ENCODE data around the gene PLCB1.

The PLCB1 gene

GRCh38 chr20:8562356-8562755 lies 430.3 kb downstream of the PLCB1 start:
- H3K27me3 ChIP-seq (ENCODE audit: insufficient read depth, low read length): no peaks in the 10 kb centered on the region
- H3K36me3 ChIP-seq (ENCODE audit: insufficient read depth, low read length): no peaks in the 10 kb centered on the region
- no peaks in the 10 kb centered on the region for H3K79me2 ChIP-seq (ENCODE audit: control insufficient read depth, insufficient read depth, low read length, unreplicated experiment)
- H3K4me1 ChIP-seq (ENCODE audit: control insufficient read depth, insufficient read depth, low read length, unreplicated experiment): peaks cover 5% of the 10 kb centered on the region
- no peak overlapping the region for H3K27ac ChIP-seq (ENCODE audit: low read depth, low read length)
- no peak overlapping the region for H2AFZ ChIP-seq (ENCODE audit: low read length, unreplicated experiment)
- no peak overlapping the region for H3K4me3 ChIP-seq (ENCODE audit: low read depth, low read length)

DNA sequence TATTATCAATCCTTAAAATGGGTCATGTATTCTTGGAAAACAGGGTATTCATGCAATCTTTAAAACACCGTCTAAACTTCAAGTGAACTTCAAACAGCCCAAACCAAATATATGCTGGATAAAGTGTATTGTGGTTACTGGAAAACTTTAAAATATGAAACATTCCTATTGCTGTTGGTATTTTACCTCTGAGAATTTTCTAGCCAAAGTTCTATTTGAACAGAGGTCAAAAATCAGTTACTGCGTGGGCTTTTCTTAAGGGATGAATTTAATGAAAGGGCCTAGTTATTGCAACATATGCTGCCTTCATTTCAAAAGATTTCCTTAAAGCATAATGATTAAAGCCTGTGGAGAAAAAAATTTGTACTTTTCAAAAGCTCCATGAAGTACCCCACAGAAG lies 436.0 kb downstream of the PLCB1 start:
- Histone ChIP-seq H3K4me1 (ENCODE audit: control insufficient read depth, insufficient read depth, low read length, unreplicated experiment) (no peaks in the 10 kb centered on the region), H2AFZ (ENCODE audit: low read length, unreplicated experiment) (no peak overlapping the region), H3K27ac (ENCODE audit: low read depth, low read length) (no peak overlapping the region), H3K79me2 (ENCODE audit: control insufficient read depth, insufficient read depth, low read length, unreplicated experiment) (no peaks in the 10 kb centered on the region), H3K36me3 (ENCODE audit: insufficient read depth, low read length) (no peaks in the 10 kb centered on the region), H3K4me3 (ENCODE audit: low read depth, low read length) (no peak overlapping the region), H3K27me3 (ENCODE audit: insufficient read depth, low read length) (no peaks in the 10 kb centered on the region)

GRCh38 chr20:8569766-8570165 lies 437.7 kb downstream of the PLCB1 start:
- Histone ChIP-seq H3K27ac (ENCODE audit: low read depth, low read length) (no peak overlapping the region), H3K4me1 (ENCODE audit: control insufficient read depth, insufficient read depth, low read length, unreplicated experiment) (no peaks in the 10 kb centered on the region)

GRCh38 chr20:8571611-8572010 lies 439.5 kb downstream of the PLCB1 start:
- H3K4me3 ChIP-seq (ENCODE audit: low read depth, low read length): no peak overlapping the region
- H3K27ac ChIP-seq (ENCODE audit: low read depth, low read length): no peak overlapping the region
- H3K36me3 ChIP-seq (ENCODE audit: insufficient read depth, low read length): no peaks in the 10 kb centered on the region
- no peak overlapping the region for H2AFZ ChIP-seq (ENCODE audit: low read length, unreplicated experiment)
- no peaks in the 10 kb centered on the region for H3K79me2 ChIP-seq (ENCODE audit: control insufficient read depth, insufficient read depth, low read length, unreplicated experiment)
- no peaks in the 10 kb centered on the region for H3K4me1 ChIP-seq (ENCODE audit: control insufficient read depth, insufficient read depth, low read length, unreplicated experiment)
- H3K27me3 ChIP-seq (ENCODE audit: insufficient read depth, low read length): no peaks in the 10 kb centered on the region

More at GRCh38 chr20:8569766-8570165, 437.7 kb downstream of the PLCB1 start:
- H3K27me3 ChIP-seq (ENCODE audit: insufficient read depth, low read length): no peaks in the 10 kb centered on the region
- H3K36me3 ChIP-seq (ENCODE audit: insufficient read depth, low read length): no peaks in the 10 kb centered on the region
- H3K79me2 ChIP-seq (ENCODE audit: control insufficient read depth, insufficient read depth, low read length, unreplicated experiment): no peaks in the 10 kb centered on the region
- no peak overlapping the region for H3K4me3 ChIP-seq (ENCODE audit: low read depth, low read length)
- H2AFZ ChIP-seq (ENCODE audit: low read length, unreplicated experiment): no peak overlapping the region

- H3K27me3 ChIP-seq (ENCODE audit: insufficient read depth, low read length): no peaks in the 10 kb centered on the region
- H3K27ac ChIP-seq (ENCODE audit: low read depth, low read length): no peak overlapping the region
- no peaks in the 10 kb centered on the region for H3K4me1 ChIP-seq (ENCODE audit: control insufficient read depth, insufficient read depth, low read length, unreplicated experiment)
- H3K79me2 ChIP-seq (ENCODE audit: control insufficient read depth, insufficient read depth, low read length, unreplicated experiment): no peaks in the 10 kb centered on the region
- no peak overlapping the region for H3K4me3 ChIP-seq (ENCODE audit: low read depth, low read length)
- H2AFZ ChIP-seq (ENCODE audit: low read length, unreplicated experiment): no peak overlapping the region
- H3K36me3 ChIP-seq (ENCODE audit: insufficient read depth, low read length): no peaks in the 10 kb centered on the region
These were observed 441.6 kb downstream of the PLCB1 start for GRCh38 chr20:8573686-8574085.

GRCh38 chr20:8575114-8575513 lies 443.0 kb downstream of the PLCB1 start:
- H3K27ac ChIP-seq (ENCODE audit: low read depth, low read length): no peak overlapping the region
- no peaks in the 10 kb centered on the region for H3K27me3 ChIP-seq (ENCODE audit: insufficient read depth, low read length)
- no peaks in the 10 kb centered on the region for H3K79me2 ChIP-seq (ENCODE audit: control insufficient read depth, insufficient read depth, low read length, unreplicated experiment)
- no peaks in the 10 kb centered on the region for H3K36me3 ChIP-seq (ENCODE audit: insufficient read depth, low read length)
- no peak overlapping the region for H2AFZ ChIP-seq (ENCODE audit: low read length, unreplicated experiment)
- H3K4me3 ChIP-seq (ENCODE audit: low read depth, low read length): no peak overlapping the region
- no peaks in the 10 kb centered on the region for H3K4me1 ChIP-seq (ENCODE audit: control insufficient read depth, insufficient read depth, low read length, unreplicated experiment)

GRCh38 chr20:8578161-8578865 lies 446.2 kb downstream of the PLCB1 start:
- H2AFZ ChIP-seq (ENCODE audit: low read length, unreplicated experiment): no peak overlapping the region
- no peaks in the 10 kb centered on the region for H3K27me3 ChIP-seq (ENCODE audit: insufficient read depth, low read length)
- no peaks in the 10 kb centered on the region for H3K4me1 ChIP-seq (ENCODE audit: control insufficient read depth, insufficient read depth, low read length, unreplicated experiment)
- H3K79me2 ChIP-seq (ENCODE audit: control insufficient read depth, insufficient read depth, low read length, unreplicated experiment): no peaks in the 10 kb centered on the region
- no peaks in the 10 kb centered on the region for H3K36me3 ChIP-seq (ENCODE audit: insufficient read depth, low read length)
- no peak overlapping the region for H3K27ac ChIP-seq (ENCODE audit: low read depth, low read length)
- H3K4me3 ChIP-seq (ENCODE audit: low read depth, low read length): no peak overlapping the region

- H3K4me3 ChIP-seq (ENCODE audit: low read depth, low read length): no peak overlapping the region
- H3K27ac ChIP-seq (ENCODE audit: low read depth, low read length): no peak overlapping the region
- H3K36me3 ChIP-seq (ENCODE audit: insufficient read depth, low read length): no peaks in the 10 kb centered on the region
- H2AFZ ChIP-seq (ENCODE audit: low read length, unreplicated experiment): no peak overlapping the region
- no peaks in the 10 kb centered on the region for H3K27me3 ChIP-seq (ENCODE audit: insufficient read depth, low read length)
- H3K79me2 ChIP-seq (ENCODE audit: control insufficient read depth, insufficient read depth, low read length, unreplicated experiment): no peaks in the 10 kb centered on the region
- no peaks in the 10 kb centered on the region for H3K4me1 ChIP-seq (ENCODE audit: control insufficient read depth, insufficient read depth, low read length, unreplicated experiment)
These were observed 447.0 kb downstream of the PLCB1 start for GRCh38 chr20:8579035-8579434.

DNA sequence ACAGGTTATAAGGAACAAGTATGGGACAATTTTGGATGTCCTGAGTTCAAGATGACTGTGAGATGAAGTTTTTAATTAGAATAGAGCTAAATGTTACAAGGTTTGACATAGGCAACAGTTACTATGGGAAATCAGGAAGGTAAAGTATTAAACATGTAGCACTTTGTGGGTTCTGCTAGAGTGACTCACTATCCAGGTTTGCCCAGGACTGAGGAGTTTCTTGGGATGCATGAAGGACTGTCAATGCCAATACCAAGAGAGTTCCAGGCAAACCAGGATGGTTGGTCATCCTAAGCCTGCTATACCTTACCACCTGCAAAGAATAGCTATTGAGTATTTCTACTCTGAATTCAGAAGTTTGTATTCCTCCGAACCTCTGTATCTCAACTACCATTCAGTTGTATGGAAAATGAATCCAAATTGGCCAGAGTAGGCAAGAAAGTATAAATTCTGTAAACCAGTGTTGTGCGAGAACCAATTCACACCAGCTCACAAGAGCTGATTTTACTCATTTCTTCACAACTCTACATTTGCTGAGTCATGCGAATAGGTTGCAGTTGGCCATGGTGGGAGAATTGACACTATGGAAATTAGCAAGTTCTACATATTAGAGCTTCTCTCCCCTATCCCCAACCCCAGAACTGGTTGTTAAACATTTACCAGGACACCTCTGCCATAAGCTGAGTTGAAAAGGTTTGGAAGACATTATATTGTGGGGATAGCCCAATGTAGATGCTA lies 449.5 kb downstream of the PLCB1 start:
- no peak overlapping the region for H3K4me3 ChIP-seq (ENCODE audit: low read depth, low read length)
- H3K4me1 ChIP-seq (ENCODE audit: control insufficient read depth, insufficient read depth, low read length, unreplicated experiment): no peaks in the 10 kb centered on the region
- H3K36me3 ChIP-seq (ENCODE audit: insufficient read depth, low read length): no peaks in the 10 kb centered on the region
- H3K27me3 ChIP-seq (ENCODE audit: insufficient read depth, low read length): no peaks in the 10 kb centered on the region
- no peak overlapping the region for H2AFZ ChIP-seq (ENCODE audit: low read length, unreplicated experiment)
- no peaks in the 10 kb centered on the region for H3K79me2 ChIP-seq (ENCODE audit: control insufficient read depth, insufficient read depth, low read length, unreplicated experiment)
- H3K27ac ChIP-seq (ENCODE audit: low read depth, low read length): no peak overlapping the region

- H3K36me3 ChIP-seq (ENCODE audit: insufficient read depth, low read length): no peaks in the 10 kb centered on the region
- H3K4me1 ChIP-seq (ENCODE audit: control insufficient read depth, insufficient read depth, low read length, unreplicated experiment): peaks cover 7% of the 10 kb centered on the region
- no peaks in the 10 kb centered on the region for H3K27me3 ChIP-seq (ENCODE audit: insufficient read depth, low read length)
- no peak overlapping the region for H3K4me3 ChIP-seq (ENCODE audit: low read depth, low read length)
- no peak overlapping the region for H3K27ac ChIP-seq (ENCODE audit: low read depth, low read length)
- no peak overlapping the region for H2AFZ ChIP-seq (ENCODE audit: low read length, unreplicated experiment)
- no peaks in the 10 kb centered on the region for H3K79me2 ChIP-seq (ENCODE audit: control insufficient read depth, insufficient read depth, low read length, unreplicated experiment)
These were observed 451.0 kb downstream of the PLCB1 start for GRCh38 chr20:8583012-8583565.

DNA sequence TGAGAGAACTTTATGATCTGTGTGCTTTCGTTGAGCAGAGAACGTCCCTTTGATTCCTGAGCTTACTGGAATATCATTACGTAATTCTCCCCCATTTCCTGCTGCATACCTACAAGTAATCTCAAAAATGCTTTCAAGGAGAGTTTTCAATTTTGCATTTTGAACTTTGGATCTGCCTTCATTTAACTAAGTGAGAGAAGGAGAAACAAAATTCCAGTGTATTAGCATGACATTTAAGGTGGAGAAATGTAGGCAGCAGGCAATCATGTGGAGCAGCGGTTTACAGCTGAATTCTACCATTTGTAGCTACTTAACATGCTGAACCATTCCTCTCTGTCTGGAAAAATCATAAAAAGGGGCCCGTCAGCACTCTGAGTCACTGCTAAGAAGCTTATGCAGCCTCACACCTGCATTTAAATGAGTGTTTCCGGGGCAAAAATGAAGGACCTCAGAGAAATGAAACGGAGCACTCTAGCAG lies 451.5 kb downstream of the PLCB1 start:
- H3K4me3 ChIP-seq (ENCODE audit: low read depth, low read length): no peak overlapping the region
- no peaks in the 10 kb centered on the region for H3K36me3 ChIP-seq (ENCODE audit: insufficient read depth, low read length)
- H3K79me2 ChIP-seq (ENCODE audit: control insufficient read depth, insufficient read depth, low read length, unreplicated experiment): no peaks in the 10 kb centered on the region
- no peaks in the 10 kb centered on the region for H3K27me3 ChIP-seq (ENCODE audit: insufficient read depth, low read length)
- peaks cover 7% of the 10 kb centered on the region for H3K4me1 ChIP-seq (ENCODE audit: control insufficient read depth, insufficient read depth, low read length, unreplicated experiment)
- no peak overlapping the region for H2AFZ ChIP-seq (ENCODE audit: low read length, unreplicated experiment)
- no peak overlapping the region for H3K27ac ChIP-seq (ENCODE audit: low read depth, low read length)

Data from ACC112 (cell line).